ENCODE measurements around the gene THSD7B.
"Not testable (repeated sequence)": the region's sequence is repeated elsewhere in the genome, so short reads cannot be mapped to it uniquely, and the experiment has no call there.

Gene THSD7B

DNA sequence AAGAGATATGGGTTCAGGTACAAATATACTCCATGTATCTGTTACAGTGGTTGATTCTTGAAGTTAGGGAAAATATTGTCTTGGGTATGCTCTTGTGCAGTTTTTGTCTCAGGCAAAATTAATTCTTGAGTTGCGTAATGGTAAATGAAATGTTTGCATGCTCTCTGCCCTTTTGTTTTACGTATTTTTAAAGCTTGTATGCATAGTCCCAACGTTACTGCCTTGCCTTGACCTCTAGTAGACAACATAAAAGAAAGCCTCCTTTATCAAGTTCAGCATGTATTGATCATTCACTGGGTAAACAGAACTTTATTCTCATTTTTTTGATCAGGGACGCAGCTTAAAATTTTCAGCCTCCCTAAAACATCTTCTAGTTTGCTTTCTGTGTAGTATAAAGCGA is 283.1 kb downstream of the THSD7B start:
- no peak for DNase-seq

DNA sequence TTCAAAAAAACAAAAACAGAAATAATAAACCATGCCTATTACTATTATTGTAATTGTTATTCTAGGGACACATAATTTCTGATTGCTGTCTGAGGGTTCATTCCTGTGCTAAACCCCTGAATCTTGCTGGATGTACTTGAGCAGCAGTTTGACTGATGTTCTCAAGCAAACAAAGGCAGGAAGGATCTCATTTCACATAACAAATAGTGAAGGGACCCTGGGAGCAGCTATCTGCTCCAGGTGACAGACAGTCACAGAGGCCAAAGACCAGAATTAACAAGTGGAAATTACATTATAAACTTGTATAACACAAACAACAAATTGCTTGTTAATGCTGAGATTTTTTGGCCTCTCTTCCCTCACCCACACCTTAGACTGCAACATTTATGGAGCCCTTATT is 284.2 kb downstream of the THSD7B start:
- no peak for DNase-seq

DNA sequence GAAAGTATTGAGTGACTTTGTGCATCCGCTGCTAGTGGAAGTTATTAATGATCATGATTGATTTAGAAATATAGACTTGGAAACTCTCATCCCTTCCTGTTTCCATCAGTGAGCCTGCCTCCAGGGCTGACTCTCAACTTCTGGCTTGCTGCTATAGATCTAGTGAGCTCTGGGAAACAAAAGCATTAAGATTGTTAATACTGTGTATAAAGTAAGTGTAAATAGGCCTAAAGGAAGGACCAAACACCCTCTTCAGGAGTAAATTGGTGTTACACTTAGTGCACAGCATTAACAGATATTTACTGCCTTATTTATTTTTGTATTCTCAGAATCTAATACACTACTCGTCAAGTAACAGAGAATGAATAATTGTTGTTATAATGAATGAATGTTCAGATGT is 285.6 kb downstream of the THSD7B start:
- no peak for DNase-seq

DNA sequence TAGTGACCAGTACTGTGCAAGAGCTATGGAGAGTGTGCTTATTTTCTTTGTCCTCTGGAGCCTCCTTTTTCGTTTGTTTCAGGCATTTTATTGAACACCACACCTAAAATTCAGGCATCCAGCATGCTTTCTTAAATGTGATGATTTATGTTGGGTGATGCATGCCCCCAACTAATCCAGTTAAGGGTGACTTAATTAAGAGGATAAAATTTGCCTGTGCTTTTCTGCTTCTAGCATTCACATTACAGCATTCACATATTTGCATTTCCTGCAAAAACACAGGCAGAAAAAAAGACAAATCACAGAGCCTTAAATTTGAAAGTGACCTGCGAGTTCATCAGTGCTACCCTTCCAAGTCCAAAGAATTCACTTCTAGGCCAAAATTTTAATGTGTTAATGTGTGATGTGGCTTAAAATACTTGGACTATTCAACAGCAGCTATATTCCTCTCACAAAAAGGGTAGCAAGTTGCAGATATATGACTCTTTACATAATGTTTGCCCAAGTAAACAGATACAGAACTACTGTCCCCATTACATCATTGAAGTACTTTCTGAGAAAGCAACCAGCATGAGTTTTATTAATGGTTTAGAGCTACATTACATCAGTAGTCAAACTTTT is 286.5 kb downstream of the THSD7B start:
- DNase-seq, result no peak

DNA sequence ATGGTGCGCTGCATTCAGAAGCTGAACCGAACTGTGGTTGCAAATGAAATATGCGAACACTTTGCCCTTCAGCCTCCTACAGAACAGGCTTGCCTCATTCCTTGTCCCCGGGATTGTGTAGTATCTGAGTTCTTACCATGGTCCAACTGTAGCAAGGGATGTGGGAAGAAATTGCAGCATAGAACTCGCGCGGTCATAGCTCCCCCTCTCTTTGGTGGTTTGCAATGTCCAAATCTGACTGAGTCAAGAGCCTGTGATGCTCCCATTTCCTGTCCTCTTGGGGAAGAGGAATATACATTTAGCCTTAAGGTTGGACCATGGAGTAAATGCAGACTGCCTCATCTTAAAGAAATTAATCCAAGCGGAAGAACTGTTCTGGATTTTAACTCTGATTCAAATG is 291.4 kb downstream of the THSD7B start:
- DNase-seq, result no peak

DNA sequence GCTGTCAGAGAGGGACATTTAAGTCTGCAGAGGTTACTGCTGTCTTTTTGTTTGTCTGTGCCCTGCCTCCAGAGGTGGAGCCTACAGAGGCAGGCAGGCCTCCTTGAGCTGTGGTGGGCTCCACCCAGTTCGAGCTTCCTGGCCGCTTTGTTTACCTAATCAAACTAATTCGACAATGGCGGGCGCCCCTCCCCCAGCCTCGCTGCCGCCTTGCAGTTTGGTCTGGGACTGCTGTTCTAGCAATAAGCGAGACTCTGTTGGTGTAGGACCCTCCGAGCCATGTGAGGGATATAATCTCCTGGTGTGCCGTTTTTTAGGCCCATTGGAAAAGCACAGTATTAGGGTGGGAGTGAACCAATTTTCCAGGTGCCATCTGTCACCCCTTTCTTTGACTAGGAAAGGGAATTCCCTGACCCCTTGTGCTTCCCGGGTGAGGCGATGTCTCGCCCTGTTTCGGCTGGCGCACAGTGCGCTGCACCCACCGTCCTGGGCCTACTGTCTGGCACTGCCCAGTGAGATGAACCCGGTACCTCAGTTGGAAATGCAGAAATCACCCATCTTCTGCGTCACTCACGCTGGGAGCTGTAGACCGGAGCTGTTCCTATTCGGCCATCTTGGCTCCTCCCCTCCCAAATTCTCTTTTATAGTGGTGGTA is 310.9 kb downstream of the THSD7B start:
- not testable (repeated sequence) for DNase-seq

DNA sequence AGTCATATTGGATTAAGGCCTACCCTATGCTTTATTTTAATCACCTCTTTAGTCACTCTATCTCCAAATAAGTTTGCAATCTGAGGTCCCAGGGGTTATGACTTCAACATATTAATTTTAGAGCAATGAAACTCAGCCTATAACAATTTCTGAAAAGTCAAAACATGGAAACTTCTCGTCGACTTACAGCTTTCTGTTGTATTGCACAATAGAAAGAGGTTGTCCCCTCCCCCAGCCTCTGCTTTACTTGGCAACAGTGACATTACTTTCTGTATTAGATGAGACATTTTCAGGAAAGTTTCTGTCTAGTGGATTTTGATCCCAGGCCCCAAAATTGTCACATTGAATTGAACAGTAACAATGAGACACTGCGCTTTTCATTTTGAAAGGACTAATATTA is 326.4 kb downstream of the THSD7B start:
- no peak for DNase-seq

DNA sequence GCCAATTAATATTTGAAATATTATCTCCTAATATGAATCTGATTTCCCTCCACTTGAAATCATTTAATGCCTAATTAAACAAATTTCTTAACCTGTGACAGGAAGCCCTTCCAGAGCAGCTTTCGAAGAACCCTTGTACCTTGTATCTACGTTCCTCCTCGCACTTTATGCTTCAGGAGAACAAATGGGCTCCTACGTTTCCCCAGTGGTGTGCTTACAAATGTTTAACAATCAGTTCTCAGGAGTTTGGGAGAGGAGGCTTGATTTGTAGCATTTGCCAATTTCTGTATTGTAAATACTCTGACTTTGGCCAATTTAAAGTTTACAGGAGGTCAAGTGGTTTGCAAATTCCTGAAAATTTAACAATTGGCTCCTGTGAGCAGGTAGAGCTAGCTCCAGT is 327.8 kb downstream of the THSD7B start:
- DNase-seq, result no peak

DNA sequence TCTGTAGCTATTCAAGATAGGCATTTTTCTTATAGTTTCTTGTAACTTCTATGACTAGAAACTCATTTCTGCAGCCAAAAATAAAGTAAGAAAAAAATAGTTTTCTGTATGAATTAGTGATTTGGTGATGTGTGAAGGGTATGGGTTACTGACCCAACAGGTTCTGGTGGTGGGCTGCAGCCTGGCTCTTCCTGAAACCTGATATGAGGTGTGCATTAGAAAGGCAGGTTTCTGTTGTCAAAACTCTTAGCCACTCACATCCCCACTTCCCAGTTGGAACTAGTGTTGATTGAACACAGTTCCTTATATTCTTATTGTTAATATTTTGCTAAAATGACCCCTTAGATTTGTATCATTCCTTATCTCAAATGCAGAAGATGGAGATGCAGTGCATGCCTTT is 330.8 kb downstream of the THSD7B start:
- DNase-seq, result no peak

DNA sequence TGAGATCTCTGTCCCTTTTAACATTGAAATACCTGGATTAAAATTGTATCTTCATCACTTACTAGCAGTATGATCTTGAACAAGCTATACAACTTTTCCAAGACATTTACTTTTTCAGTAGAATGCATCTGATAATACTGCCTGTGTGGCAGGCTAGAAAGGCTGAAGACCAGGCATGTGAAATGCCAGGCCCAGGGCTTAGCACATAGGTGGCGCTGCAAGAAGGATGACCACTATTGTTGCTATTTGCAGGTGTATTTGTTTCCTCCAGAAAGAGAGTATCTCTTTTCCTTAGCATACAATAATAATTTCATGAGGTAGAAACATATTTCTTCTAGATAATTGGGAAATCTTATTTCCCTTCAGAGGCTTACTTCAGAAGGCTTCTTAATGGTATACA is 331.3 kb downstream of the THSD7B start:
- DNase-seq, result no peak

DNA sequence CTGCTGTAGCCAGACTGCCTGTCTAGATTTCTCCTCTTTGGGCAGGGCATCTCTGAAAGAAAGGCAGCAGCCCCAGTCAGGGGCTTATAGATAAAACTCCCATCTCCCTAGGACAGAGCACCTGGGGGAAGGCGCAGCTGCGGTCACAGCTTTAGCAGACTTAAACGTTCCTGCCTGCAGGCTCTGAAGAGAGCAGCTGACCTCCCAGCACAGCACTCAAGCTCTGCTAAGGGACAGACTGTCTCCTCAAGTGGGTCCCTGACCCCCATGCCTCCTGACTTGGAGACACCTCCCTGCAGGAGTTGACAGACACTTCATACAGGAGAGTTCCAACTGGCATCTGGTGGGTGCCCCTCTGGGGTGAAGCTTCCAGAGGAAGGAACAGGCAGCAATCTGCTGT is 336.5 kb downstream of the THSD7B start:
- DNase-seq, result not testable (repeated sequence)

DNA sequence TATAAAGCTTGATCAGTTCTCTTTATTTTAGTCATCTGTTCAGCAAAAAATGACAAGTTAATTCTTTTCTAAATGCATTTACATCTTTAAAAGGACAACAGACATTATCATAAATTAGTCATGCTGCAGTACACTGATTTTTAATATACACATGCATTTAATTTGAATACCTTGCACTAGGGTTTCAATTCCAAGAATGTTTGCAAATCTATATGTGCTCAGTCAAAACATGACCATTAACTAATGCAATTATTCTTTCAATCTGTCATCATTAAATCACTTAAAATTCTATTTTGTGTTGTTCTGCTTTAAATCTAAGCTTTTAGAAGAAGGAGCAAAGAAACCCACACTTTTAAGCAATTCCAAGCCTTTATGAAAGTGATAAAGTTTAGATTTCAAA is 342.6 kb downstream of the THSD7B start:
- DNase-seq, result no peak

DNA sequence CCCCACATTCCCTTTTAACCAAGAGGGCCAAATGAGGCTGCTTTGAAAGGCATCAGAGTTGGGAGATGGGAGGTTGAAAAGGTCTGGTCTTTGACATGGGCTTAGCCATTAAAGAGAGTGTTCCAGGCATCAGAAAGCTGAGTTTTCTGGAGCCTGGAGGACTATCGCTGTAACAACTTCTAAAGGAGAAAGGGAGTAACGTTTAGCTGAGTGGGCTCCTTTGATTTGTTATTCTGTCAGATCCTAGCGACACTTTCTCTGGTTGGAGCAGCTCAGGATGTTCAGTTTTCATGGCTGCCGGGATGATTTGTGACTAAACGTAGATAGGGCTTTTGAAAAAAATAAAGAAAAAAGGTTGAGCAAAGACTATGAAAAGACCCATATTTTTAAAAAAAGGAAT is 346.6 kb downstream of the THSD7B start:
- DNase-seq, result no peak

DNA sequence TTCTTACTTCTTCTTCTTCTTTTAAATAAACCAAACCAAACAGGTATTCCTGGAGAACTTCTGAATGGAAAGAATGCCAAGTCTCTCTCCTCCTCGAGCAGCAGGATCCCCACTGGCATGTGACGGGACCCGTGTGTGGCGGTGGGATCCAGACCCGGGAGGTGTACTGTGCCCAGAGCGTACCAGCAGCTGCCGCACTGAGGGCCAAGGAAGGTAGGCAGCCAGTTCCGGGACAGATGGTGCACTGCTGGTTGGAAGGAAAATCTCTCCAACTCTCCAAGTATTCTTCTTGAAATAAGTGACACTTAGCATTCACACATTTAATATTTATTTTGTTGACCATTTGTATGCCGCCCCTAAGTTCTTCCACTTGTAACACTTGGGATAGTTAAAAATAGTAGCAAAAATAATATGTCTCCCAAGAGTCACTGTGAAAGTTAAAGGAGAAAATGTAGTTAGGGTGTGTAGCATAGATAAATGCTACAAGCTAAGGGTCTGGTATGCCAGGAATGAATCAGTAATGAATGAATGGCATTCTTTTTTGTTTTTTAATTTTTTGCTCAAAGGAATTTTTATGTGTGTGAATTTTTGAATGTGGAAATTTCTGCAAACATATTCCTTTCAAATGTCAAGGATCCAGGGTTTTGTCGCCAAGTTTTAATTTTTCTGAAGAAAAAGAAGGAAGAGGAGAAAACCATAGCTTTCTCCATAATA is 349.9 kb downstream of the THSD7B start:
- no peak for DNase-seq

DNA sequence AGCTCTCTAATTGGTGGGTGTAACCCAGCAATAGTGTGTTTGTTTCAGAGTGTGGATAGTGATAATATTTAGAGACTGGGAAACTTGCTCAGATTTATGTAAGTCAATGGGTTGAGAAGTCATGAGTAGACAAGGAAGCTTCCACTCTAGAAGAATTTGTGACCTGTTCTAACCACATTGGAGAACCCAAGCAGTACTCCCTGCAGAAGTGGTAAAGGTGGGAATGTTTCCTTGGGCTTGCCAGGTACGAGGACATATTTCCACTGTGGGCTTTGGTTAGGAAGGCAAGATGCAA is 350.4 kb downstream of the THSD7B start:
- DNase-seq, result no peak

DNA sequence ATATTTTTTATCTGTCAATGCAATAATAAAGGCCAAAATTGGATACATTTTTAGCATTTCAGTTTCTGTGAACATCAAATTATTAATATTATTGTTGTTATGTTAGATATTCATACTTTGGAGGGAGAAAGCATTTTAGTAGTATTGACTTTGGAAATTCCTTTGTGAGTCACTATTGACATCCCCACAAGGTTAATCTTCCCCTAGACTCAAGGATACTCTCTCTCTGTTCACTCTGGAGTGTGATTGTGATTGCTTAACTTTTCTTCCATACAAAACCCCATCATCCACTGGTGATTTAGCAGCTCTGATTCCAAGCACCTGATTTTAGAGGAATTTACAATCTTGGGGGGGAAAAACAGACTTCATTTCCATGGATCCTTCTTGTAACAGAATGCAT is 352.0 kb downstream of the THSD7B start:
- DNase-seq, result no peak

DNA sequence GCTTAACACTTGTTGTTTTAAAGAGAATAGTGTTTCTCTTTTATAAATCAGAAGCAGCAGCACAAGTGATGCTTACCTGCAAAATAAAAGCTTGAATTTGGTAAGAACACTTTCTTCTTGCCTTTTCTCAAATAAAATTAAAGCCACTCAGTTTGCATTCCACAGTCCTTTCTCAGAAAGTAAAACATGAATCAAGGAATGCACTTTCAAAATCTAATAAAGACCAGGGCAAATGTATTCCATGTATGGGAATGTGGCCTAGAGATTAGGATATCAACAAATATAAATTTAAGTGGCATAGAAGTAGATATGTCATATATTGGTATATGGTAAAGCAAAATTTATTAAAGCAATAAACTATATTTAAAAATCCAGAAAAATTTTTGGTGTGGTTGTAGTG is 352.8 kb downstream of the THSD7B start:
- no peak for DNase-seq

DNA sequence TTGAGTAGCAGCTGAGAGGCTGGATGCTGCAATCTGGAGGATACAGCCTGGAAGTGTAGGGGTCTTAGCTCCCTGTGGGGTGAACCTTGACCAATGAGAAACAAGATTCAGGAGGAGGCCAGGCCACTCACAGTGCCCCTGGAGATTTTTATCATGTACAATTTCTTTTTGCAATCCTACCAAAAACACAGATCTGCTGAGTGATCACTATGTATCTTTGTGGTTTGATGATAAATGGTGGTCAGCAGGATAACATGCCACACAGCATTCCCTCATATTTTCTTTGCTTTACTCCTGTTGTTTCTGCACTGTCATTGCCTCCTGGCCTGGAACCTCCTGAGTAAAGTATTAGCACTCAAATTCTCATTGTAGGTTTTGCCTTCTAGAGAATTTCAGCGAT is 357.9 kb downstream of the THSD7B start:
- DNase-seq, result no peak

DNA sequence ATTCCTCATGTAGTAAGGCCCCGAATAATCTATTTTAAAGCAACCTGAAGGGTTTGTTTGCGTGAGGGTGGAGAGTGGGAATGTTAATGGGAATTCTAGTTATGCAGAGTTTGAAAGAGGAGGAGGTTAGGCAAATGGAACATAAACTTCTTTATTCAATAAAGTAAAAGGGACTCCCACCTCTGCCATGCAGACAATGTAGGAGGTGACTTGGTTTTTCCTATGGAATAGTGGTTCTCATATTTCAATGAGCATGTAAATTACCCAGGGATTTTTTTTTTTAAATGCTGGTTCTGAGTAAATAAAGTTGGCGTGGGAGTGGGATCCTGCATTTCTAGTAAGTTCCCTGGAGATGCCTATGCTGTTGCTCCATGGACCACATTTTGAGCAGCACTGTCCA is 367.9 kb downstream of the THSD7B start:
- DNase-seq, result no peak

DNA sequence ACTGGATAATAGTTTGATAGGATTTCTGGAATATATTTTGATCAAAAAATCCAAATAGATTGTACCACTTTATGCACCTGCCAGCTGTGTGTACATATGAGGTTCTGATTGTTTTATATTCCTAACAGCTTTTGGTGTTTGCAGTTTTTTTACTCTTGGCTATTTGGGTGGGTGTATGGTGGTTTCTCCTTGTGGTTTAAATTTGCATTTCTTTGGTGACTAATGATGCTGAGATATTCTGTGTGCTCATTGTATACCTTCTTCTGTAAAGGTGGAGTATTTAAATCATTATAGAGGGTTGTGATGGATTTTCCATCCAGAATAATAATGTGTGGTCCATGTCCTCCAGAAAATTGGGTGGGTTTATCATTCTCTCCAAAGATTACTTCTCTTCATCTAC is 372.9 kb downstream of the THSD7B start:
- DNase-seq, result no peak

DNA sequence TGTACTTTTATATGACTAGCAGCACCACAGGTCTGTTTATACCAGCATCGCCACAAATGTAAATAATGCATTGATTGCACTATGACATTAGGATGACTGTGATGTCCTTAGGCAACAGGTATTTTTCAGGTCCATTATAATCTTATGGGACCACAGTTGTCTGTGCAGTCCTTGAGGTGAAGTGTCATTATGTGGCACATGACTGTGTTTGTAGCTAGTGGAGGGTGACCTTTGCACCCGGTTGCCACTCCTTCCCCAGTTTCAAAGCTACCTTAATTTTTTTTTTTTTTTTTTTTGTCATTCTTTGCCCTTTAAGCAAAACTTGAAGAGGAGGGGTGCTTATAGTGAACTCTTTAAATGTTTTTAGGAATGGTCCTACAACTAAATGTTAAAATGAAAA is 386.4 kb downstream of the THSD7B start:
- no peak for DNase-seq

DNA sequence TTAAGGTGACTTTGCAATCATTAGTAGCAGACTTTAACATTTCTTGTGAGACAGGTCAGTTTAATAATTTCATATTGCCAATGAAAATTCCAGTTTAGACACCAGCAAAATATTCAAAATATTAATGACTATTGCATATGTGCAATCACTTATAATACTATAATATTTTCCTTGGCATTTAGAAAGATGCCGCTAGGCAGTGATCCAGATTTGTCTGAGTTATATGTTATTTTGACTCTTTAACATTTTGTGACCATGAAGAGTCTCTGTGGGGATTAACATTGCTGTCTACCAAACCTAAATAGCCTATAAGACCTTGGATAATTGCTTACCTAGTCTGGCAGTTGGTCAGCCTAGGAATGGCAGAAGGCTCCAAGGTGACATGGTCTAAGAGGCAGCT is 389.6 kb downstream of the THSD7B start:
- DNase-seq, result no peak

DNA sequence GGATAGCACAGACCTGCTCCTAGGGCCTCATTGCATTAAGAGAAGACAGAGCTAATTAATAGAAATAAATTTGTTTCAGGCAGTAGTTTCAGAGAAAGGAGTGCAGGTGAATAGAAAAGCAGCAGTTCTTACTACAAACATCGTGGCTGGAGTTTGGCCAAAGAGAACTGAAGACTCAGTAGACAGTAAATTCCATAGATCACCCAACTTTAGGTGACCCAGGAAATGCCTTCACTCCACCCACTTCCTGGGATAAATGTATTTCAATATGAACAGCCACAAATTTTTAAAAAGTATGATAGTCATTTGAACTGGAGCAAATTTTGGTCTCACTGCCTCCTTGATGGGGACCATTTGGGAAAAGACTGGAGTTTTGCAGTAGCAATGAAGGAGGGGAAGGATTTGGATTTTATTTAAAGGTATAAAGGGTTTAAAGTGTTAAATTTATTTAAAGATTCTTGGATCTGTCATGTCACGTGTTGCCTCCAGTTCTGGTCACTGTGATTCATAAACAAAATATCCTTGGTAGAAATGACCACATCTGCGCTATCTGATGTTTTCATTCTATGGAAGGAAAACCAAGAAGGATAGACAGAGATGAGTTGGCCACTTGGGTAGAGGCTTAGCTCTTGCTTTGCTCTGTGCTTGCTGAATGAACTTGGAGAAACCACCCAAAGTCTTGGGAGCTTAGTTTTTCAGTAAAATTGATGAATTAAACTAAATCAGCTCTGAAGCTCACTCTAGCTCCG is 390.2 kb downstream of the THSD7B start:
- DNase-seq, result no peak

DNA sequence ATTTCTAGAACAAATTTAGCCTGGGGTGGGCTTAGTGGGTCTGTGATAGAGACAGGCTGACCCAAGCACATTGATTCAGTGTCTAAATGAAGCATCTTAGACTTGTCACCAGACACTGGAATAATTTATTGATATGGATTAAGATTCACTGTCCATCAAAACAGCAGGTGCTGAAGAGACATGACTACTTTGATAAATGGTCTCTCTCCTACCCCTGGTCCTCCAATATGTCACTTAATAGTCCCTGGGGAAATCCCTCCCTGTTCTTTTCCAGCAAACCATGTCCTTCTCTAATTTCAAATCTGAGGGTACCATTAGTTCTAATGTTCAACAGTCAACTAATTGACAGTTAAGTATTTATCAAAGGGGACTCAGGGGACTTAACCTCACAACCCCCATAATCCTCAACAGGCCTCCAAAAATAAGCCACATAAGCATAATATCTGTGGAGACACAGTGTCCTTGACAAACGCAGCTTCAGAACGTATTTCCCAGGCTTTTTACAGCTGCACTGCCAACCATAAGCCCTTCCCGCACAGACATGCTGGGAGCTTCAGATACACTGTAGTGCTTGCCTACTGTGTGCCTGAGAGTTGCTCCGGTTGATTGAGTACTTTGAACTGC is 391.0 kb downstream of the THSD7B start:
- no peak for DNase-seq
